ENCODE results near the gene DDB1.

DDB1 gene

GRCh38 chr11:61335355-61335710 is 2.4 kb upstream of the DDB1 start:
- TF ChIP-seq GATA3 (IDR thresholded peaks at IDR 0.05; ENCODE audit: low read depth, low read length) (no peak), GATA2 (IDR thresholded peaks at IDR 0.05; ENCODE audit: low read depth, low read length) (no peak)

GRCh38 chr11:61334434-61335354 is 1.8 kb upstream of the DDB1 start:
- TF ChIP-seq GATA3 (IDR thresholded peaks at IDR 0.05; ENCODE audit: low read depth, low read length) (no peak), GATA2 (IDR thresholded peaks at IDR 0.05; ENCODE audit: low read depth, low read length) (no peak)

GRCh38 chr11:61333550-61334433 is 887 bp upstream of the DDB1 start:
- TF ChIP-seq GATA2 (IDR thresholded peaks at IDR 0.05; ENCODE audit: low read depth, low read length) (no peak), GATA3 (IDR thresholded peaks at IDR 0.05; ENCODE audit: low read depth, low read length) (no peak)

GRCh38 chr11:61332281-61332796 is 566 bp downstream of the DDB1 start:
- TF ChIP-seq GATA2 (IDR thresholded peaks at IDR 0.05; ENCODE audit: low read depth, low read length) (no peak), GATA3 (IDR thresholded peaks at IDR 0.05; ENCODE audit: low read depth, low read length) (no peak)

GRCh38 chr11:61331651-61332050 is 1.3 kb downstream of the DDB1 start:
- TF ChIP-seq GATA3 (IDR thresholded peaks at IDR 0.05; ENCODE audit: low read depth, low read length) (no peak), GATA2 (IDR thresholded peaks at IDR 0.05; ENCODE audit: low read depth, low read length) (no peak)

- TF ChIP-seq GATA3 (IDR thresholded peaks at IDR 0.05; ENCODE audit: low read depth, low read length) (no peak), GATA2 (IDR thresholded peaks at IDR 0.05; ENCODE audit: low read depth, low read length) (no peak)
Measured at GRCh38 chr11:61329871-61330270, 3.0 kb downstream of the DDB1 start.

GRCh38 chr11:61328351-61328750 is 4.6 kb downstream of the DDB1 start:
- no peak for TF ChIP-seq GATA3 (IDR thresholded peaks at IDR 0.05; ENCODE audit: low read depth, low read length)
- TF ChIP-seq GATA2 (IDR thresholded peaks at IDR 0.05; ENCODE audit: low read depth, low read length): no peak

- TF ChIP-seq GATA2 (IDR thresholded peaks at IDR 0.05; ENCODE audit: low read depth, low read length) (no peak), GATA3 (IDR thresholded peaks at IDR 0.05; ENCODE audit: low read depth, low read length) (no peak)
Measured at GRCh38 chr11:61327669-61328071, 5.2 kb downstream of the DDB1 start.

- TF ChIP-seq GATA2 (IDR thresholded peaks at IDR 0.05; ENCODE audit: low read depth, low read length): no peak
- TF ChIP-seq GATA3 (IDR thresholded peaks at IDR 0.05; ENCODE audit: low read depth, low read length): no peak
Measured at GRCh38 chr11:61325649-61326414, 7.1 kb downstream of the DDB1 start.

- no peak for TF ChIP-seq GATA3 (IDR thresholded peaks at IDR 0.05; ENCODE audit: low read depth, low read length)
Measured at GRCh38 chr11:61315260-61315659, 17.6 kb downstream of the DDB1 start.

GRCh38 chr11:61310749-61311148 is 22.2 kb downstream of the DDB1 start:
- no peak for TF ChIP-seq GATA3 (IDR thresholded peaks at IDR 0.05; ENCODE audit: low read depth, low read length)
- TF ChIP-seq GATA2 (IDR thresholded peaks at IDR 0.05; ENCODE audit: low read depth, low read length): no peak

GRCh38 chr11:61309739-61310138 is 23.2 kb downstream of the DDB1 start:
- TF ChIP-seq GATA2 (IDR thresholded peaks at IDR 0.05; ENCODE audit: low read depth, low read length) (no peak), GATA3 (IDR thresholded peaks at IDR 0.05; ENCODE audit: low read depth, low read length) (no peak)

- TF ChIP-seq GATA2 (IDR thresholded peaks at IDR 0.05; ENCODE audit: low read depth, low read length) (no peak), GATA3 (IDR thresholded peaks at IDR 0.05; ENCODE audit: low read depth, low read length) (no peak)
Measured at GRCh38 chr11:61309141-61309540, 23.8 kb downstream of the DDB1 start.

- TF ChIP-seq GATA2 (IDR thresholded peaks at IDR 0.05; ENCODE audit: low read depth, low read length): no peak
- TF ChIP-seq GATA3 (IDR thresholded peaks at IDR 0.05; ENCODE audit: low read depth, low read length): no peak
Measured at GRCh38 chr11:61307354-61307753, 25.6 kb downstream of the DDB1 start.
